Fibroblast of the aortic adventitia (primary cell): Measurements from ENCODE around the gene CAV1. TPM values are rescaled to one million over a fixed set of nuclear protein-coding genes. Genes with fewer than 3 reads are reported as not detected.

Experiments used
- DNase-seq: peaks from one replicate; pipeline ENCODE4 v3.0.0-alpha.2; 2010; ENCODE audit warnings: low read depth
- H3K4me3 ChIP-seq: 2 replicates; pipeline ENCODE4 v1.5.1; 2011; ENCODE audit warnings: low read depth, mild to moderate bottlenecking, control low read depth, low read length, moderate library complexity
- CTCF ChIP-seq: IDR thresholded peaks from 2 replicates; pipeline ENCODE4 v1.5.1; 2011; ENCODE audit warnings: mild to moderate bottlenecking, low read length, control low read depth, inconsistent platforms; ENCODE audit not compliant: insufficient read depth
- total RNA-seq: library from RNA; depleted of rRNA; stranded (reverse); fragments of >200 nt; gene quantifications from 2 replicates; pipeline ENCODE4 v1.2.3, GENCODE V29; 2012; ENCODE audit warnings: low replicate concordance

The CAV1 gene
- total RNA-seq, 1 donor = 598 TPM

DNA sequence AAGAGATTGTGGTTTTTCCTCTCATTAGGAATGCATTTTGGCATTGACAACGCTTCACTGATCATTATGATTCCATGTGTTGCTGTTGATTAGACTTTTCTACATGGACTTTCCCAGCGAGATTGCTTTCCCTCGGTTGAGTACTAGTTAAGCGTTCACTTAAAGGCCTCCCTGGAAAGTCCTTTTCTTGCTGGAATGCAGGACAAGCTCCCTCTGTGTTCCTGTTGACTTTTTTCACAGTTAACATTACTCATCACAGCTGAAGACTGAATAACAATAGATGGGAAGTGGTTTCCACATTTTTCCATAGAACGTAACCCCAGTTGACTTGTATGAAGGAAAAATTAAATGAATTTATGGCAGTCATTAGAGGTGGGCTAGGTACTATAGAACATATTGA lies 2.6 kb upstream of the CAV1 start:
- DNase-seq = peak; percentile 85
- no peak overlapping the region for H3K4me3 ChIP-seq
- no peak for TF ChIP-seq CTCF

DNA sequence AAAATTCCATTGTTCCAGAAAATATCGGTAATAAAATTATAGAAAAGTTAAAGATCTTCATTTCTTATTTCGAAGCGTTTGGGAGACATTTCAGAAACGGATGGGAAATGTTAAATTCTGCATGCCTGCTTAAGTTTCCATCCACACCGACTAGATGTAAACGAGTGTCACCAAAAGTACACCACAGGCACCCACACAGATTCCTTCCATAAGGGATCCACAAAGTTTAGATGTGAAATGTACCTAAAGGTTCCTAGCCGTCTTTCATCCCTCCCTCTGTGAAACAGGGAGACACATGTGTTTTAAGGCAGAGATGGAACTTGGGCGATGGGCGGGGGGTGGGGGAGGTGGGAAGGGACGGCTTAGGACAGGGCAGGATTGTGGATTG lies 621 bp upstream of the CAV1 start:
- TF ChIP-seq CTCF = no peak
- peak overlapping the region; percentile 95 for H3K4me3 ChIP-seq
- peak; percentile 23 for DNase-seq

DNA sequence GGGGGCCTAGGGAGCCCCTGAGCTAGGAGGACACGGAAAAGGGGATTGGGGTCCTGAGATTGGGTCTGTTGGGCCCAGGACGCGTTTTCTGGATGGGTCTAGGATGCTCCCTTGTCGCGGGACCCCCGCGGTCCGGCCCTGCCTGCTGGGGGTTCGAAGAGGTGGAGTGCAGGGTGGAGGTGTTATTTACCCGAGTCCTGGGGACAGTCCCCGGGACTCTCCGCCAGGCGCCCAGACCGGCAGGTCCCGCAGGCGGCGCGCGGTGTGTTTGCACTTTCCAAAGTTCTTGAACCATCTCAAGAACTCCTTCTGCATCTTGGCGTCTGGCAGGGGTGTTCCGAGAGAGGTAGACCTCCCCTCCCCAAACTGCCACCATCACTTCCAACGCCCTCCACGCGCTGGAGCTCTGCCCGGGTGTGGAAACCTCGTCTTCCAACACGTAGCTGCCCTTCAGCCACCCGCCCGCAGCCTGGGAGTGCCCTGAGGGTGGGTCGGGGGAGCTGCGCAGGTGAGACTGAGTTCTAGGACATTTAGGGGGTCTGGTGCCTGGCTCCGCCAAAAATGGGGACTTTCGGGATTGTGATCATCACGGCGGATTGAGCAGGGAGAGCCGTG lies 569 bp downstream of the CAV1 start:
- H3K4me3 ChIP-seq = peak overlapping the region; percentile 95
- peak; percentile 27 for DNase-seq
- TF ChIP-seq CTCF = peak; percentile 15

GRCh38 chr7:116525913-116526861 lies 1.4 kb downstream of the CAV1 start:
- TF ChIP-seq CTCF = peak; percentile 61
- peak overlapping the region; percentile 95 for H3K4me3 ChIP-seq
- peak; percentile 89 for DNase-seq

GRCh38 chr7:116526897-116527296 lies 2.1 kb downstream of the CAV1 start:
- peak; percentile 29 for DNase-seq
- no peak for TF ChIP-seq CTCF
- H3K4me3 ChIP-seq = peak overlapping the region; percentile 95

DNA sequence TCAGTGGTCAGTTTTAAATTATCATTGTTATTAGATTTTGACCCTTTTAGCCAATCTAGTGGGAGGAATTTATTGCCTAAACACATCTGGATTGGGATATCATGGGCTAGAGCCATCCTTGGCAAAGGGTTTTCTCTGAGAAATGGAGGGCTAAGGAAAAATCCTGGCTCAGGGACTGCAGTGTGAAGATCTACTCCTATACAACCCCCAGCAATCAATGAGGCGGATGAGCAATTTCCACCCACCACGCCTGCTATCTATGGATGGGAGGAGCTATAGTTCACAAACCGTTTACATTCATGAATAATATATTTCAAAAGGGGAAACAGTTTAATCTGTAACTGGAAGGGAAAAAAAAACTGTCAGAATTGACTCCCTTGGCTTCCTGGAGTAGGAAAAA lies 2.7 kb downstream of the CAV1 start:
- DNase-seq = peak; percentile 37
- peak overlapping the region; percentile 95 for H3K4me3 ChIP-seq
- TF ChIP-seq CTCF = no peak
